Stimulated activated CD4-positive, alpha-beta T cell treated with anti-CD3 and anti-CD28 coated beads, Interleukin-4, amount 100 ng/mL, for 4 hours (primary cell): ENCODE data around the gene WNT9B.
"Not testable (repeated sequence)": the region's sequence is repeated elsewhere in the genome, so short reads cannot be mapped to it uniquely, and the experiment has no call there.

ENCODE experiments used
- DNase-seq, 2 experiments: peaks; one replicate each; pipeline ENCODE4 v3.0.0-alpha.2; 2020

Gene WNT9B

DNA sequence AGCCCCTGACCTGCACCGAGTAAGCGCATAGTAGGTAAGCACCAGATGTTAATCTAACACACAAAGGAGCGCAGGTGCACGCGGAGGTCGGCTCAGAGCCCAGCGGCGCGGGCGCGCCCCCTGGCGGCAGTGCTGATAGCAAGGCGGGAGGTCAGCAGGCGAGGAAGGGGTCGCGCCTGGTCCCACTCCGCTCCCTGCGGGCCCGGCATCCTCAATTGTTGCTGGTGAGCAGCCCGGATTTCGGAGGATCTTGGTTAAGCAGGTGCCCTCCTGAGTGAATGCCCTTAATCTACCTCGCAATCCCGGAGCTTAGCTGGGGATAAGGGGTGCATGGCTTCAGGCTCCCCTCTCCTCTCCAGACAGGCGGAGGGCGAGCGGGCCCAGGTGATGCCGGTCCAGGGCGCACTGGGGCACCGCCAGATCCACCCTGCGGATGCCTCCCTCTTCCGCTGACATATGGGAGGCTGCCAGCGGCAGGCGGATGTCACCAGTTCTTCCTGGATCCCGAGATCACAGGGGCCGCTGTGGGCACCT, 28.9 kb upstream of the WNT9B start:
- peak in 1 of 2 experiments; percentile 34 for DNase-seq

DNA sequence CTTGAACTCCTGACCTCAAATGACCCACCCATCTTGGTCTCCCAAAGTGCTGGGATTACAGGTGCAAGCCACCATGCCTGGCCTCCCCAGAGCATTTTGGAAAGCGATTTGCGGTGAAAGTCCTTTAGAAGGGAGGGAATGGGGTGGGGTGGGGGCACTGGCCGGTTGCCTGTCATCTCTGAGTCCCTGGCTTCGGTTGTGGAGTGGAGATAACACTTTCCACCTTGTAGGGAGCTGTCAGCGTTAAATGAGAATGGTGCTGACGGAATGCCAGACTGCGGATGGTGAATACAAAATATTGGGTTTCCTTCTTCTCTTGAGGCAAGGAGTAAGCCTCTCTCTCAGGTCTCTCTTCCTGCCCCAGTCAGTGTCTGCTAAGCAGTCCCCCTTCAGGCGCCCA, 27.7 kb upstream of the WNT9B start:
- DNase-seq, result no peak

DNA sequence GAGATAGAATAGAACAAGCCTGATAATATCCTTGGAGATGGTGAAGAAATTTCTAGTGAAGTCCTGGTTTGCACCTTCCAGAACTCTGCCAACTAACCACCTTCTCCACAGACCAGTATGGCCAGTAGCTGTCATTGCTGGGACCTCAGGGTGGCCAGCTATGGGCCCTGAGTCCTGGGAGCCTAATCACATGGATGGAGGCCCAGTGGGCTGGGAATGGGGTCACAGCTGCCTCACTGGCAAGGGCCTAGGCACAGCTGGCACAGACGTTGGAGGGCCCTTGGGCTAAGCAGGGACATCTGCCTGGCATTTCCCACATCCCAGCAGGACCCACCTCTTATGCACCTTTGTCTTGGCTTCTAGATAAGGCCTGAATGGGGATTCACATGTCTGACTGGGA, 25.3 kb upstream of the WNT9B start:
- DNase-seq, result no peak

DNA sequence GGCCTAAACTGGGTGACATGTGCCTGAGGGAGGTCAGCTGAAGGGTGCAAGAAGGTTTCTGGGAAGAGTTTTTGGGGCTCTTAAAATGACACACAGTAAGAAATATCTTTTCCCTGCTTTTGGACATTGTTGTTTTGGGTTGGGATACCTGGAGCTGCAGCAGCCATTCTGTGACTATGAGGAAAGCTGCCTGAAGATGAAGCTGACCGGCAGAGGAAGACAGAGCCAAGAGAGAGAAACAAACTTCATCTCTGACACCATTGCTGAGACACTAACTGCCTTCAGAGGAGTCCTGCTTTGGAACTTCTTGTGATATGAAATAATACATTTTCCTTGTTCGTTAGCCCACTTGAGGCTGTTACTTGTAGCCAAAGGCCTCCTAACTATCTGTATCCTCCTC, 24.1 kb upstream of the WNT9B start:
- DNase-seq, result no peak

DNA sequence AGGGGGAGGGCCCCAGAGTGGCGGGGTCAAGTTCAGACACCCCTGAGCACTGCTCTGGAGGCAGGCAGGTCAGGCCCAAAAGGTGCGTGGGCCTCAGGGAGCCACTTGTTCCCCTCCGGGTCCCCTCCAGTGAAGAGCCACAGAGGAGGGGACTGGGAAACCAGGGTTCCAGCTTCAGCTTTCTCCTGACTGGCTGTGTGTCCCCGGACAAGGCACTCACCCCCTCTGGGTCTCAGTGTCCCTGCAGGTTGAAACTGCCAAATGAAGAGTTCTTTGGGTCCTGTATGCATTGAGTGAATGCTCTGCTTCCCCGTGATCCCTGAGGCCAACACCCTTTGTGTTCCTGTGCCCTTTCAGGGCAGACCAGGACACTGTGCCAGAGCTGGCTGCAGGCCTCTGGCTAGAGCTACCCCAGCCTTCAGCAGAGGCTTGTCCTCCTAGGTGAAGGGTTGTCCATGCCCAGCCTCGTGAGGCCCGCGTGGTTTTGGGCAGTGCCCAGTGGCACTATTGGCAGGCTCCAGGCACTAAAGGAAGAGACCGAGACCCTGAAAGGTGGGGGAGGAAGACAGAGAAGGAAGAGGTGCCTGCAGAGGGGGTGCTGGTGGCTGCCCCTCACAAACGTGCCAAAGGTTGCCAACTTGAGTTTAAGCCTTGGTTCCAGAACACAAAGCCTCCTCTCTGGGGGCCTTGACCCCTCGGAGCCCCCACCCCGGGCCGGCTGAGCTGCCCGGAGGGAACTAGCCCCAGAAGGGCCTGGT, 19.6 kb upstream of the WNT9B start:
- no peak for DNase-seq

DNA sequence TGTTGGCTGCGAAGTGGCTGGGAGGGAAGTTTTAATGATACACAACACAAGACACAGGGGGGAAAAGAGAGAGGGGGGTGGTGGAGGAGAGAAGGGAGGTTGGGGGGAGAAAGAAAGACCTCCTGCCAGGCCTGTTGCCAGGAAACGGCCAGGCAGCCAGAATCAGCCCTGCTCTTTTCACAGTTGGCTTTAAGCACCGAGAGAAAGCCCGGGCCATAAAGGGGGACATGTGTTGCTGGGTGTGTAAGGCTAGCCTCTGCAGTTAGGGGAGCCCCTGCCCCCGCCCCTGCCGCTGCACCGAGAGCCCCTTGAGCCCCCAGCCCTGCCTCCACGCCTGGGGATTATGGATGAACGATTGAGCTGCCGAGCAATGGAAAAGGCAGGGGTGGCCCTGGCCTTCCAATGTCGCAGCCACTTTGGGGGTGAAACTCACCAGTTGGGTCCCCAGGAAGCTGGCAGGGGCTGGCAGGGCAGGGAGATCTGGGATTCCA, 19.0 kb upstream of the WNT9B start:
- no peak for DNase-seq

DNA sequence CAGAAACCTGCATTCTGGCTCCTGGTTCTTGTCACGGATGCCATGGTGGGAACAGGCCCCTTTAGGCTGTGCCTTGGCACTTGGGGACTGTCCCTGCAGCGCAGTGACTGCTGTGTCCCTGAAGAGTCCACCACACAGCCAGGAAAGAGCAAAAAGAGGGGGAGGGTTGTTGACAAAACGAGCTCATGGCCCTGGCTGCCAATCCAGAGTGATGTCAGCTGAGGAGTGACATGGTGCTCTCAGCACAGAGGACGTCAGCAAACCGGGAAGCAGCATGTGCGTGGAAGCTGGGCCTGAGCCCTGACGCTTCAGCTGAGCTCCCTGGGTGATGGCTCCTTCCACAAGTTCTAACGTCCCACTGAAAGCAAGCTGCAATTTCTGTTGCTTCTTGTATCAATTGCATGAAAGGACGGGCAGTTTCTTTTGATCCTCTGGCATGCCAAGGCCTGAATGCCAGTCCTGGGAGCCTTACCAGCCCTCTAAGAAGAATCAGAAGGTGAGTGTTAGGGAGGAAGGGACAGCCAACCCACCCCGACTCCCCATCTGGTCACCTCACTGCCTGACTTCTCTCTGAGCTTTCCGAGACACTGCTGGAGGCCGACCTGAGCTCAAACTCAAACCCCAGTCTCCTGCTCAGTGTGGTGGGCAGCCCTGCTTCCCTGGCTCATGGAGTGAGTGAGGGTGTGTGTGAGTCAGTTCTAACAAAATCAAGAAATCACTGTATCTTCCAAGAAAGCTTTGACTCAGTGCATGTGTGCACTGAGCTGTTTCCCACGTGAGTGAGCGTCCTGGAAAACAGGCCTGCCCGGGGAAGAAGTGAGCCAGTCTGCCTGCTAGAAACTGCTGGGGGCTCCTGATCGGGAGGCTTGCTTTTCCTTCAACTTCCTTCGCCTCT, 18.2 kb upstream of the WNT9B start:
- no peak for DNase-seq

DNA sequence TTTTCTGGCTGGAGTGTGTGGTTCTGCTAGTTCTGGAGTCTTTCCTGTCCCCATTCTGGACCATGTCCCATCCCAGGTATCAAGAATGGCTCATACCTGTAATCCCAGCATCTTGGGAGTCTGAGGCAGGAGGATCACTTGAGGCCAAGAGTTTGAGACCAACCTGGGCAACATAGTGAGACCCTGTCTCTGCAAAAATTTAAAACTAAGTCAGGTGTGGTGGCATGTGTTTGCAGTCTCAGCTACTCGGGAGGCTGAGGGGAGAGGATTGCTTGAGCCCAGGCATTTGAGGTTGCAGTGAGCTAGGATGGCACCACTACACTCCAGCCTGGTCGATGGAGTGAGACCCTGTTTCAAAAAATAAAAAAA, 17.6 kb upstream of the WNT9B start:
- DNase-seq, result no peak

DNA sequence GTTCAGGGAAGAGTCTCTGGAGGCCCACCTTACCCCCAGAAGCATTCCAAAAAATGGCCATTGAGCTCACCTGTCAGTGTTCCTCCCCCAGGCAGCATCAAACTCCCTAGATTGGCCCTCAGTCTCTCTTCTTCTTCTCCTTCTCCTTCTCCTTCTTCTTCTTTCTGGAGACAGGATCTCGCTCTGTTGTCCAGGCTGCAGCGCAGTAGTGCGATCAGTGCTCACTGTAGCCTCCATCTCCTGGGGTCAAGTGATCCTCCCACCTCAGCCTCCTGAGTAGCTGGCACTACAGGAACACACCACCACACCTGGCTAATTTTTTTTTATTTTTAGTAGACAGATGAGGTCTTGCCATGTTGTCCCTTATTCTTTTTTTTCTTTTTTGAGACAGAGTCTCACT, 16.5 kb upstream of the WNT9B start:
- DNase-seq, result no peak

DNA sequence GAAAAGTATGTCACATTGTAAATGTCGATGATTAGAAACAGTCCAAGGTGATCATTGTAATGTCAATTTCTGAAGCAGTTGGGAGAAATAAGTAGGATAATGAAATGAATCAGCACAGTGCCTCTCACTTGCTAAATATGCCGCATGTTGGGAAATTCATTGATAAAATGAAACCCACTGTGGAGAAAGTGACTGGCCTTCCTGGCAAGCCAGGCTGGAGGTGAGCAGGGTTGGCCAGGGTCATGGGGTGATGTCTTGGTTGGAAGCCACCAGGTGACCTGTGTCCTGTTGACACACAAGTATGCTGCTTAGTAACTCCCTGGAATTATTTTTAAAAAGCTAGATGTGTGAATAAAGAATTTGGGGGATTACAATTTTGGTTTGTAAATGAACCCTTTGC, 14.9 kb upstream of the WNT9B start:
- DNase-seq, result no peak

DNA sequence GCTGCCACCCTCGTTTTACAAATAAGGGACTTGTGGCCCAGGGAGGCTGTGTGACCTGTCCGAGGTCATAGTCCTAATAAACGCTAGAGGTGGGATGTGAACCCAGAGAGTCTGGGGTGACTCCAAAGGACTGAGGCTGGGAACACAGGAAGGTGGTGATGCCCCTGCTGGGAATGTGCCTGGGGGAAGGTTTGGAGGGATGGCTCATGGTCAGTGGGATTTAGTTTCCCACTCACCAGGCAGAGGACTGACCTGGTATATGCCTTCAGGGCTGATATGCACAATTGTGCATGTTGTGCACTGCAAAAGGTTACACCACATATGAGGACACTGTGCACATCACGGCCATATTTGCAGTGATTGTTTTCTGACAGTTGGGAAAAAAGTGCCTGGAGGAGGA, 13.9 kb upstream of the WNT9B start:
- no peak for DNase-seq

DNA sequence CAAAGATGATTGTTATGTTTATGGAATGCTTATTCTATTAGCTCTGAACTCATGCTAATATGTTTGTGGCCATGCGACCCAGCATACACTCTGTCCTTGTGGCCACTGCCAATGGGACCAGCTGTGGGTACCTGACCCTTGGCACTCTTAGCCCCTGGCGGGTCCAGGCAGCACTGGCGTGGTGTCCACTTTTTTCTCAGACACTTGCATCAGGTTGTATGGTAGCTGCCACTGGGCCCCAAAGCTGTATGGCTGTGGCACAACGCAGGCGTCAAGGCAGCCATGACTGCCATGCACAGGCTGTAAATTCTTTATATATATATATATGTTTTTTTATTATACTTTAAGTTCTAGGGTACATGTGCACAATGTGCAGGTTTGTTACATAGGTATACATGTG, 12.2 kb upstream of the WNT9B start:
- DNase-seq, result no peak

DNA sequence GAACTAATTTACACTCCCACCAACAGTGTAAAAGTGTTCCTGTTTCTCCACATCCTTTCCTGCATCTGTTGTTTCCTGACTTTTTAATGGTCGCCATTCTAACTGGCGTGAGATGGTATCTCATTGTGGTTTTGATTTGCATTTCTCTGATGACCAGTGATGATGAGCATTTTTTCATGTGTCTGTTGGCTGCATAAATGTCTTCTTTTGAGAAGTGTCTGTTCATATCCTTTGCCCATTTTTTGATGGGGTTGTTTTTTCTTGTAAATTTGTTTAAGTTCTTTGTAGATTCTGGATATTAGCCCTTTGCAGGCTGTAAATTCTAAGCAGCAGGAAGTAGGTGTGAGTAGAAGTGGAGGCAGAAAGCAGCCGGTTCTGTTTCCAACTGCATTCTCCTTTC, 10.8 kb upstream of the WNT9B start:
- not testable (repeated sequence) for DNase-seq

DNA sequence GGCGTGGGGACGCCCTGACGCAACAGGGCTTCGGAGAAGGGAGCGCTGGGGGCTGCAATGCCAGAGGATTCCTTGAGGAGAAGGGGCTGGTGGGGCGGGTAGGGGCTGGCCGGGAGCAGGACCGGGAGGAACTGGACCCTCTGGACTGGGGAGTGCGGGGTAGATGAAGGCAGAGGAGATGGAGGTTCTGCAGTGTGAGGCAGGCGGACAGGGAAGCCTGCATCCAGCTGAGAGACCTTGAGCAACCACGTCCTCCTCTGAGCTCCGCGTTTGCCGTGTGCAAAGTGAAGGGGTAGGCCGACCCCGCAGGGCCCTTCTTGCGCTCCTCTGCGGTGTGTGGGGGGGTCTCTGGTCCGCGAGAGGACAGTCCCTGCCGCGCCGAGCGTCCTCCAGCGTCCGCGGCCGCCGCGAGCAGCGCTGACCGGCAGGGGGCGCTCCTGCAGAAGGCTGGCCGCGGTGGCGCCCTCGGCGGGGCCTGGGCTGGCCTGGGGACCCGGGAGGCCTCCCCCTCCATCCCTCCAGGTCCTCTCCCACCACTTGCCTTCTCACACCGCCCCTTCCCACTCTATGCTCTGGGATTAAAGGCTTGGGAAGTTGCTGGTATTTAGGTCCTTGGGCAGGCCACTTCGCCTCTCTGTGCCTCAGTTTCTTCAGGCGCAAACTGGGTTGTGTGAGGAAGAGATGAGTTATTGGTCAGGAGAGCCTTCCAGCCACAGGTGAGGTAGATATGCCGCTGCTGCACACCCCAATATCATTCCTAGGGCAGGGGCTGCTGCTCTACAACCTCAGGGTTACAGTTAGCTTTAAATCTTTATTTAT, 9.6 kb upstream of the WNT9B start:
- DNase-seq, result peak in 1 of 2 experiments; percentile 32

DNA sequence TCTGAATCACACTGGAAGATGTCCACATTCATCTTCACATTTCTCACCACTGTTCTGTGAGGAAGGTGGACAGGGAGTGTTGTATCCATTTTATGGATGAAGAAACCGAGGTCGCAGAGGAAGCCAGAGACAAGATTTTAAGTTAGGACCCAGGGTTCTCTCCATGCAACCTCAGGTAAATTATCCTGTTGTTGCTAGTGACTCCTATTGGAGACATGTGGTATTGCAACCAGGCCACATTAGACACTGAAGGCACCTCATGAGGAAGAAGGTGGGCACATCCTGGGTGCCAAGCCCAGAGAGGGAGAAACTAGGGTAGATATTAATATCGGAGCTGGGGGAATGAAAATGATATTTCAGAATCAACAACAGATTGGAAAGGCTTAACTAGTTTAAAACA, 8.5 kb upstream of the WNT9B start:
- DNase-seq, result no peak

DNA sequence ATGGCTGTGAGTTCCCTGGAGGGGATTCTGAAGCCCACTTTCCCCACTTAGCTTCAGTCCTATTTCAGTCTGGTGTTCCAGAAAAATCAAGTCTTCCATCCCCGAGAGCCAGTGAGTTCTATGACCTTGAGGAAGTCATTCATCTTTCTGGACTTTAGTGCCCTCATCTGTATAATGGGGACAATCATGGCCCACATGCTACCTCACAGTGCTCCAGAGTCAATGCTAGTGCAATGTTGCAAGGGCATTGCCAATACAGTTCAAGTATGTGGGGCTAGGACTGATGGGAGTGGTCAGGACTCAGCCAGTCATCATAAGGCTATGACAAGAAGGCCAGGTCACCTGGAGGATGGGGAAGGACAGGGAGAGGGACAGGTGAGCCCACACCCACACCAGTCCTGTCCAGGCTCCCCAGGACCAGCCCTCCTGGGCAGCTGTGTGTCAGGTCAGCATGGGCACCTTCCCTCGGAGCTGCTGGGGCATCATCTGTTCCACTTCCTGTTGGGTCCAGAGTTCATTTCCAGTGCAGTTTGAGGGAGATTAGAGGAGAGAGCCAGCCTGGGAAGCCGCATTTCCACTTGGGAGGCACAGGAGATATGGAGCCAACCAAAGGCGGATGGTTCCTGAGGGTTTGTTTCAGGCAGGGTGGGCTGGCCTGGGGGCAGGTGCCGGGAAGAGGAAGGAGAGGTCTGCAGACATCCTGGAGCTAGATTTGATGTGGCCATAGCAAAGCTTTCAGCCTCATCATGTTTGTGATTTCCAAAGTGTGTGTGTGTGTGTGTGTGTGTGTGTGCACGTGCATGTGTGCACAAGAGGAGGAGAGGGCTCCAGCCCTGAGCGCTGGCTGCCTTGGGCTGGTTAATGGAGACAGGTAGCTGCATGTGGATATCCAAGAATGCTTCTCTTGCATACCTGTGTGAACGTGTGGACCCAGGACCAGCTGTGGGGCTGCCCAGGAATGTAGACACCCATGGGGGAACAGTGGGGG, 3.9 kb upstream of the WNT9B start:
- no peak for DNase-seq

DNA sequence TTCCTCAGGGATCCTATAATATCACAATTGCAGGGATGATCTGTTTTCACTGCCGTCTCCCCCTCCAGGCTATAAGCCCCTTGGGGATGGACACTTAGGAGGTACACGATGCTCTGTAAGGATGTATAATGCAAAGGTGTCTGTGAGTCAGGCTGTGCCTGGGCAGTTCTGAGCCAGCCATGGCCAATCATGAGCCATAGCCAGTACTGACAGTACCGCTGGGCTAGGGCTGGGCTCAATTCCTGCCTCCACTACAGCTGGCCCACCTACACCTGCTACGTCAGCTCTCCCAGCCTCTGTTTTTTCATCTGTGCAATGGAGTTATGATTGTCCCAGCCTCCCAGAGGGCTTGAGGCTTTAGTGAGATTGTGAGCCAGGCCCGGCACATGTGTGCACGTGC, 2.8 kb upstream of the WNT9B start:
- DNase-seq, result no peak

DNA sequence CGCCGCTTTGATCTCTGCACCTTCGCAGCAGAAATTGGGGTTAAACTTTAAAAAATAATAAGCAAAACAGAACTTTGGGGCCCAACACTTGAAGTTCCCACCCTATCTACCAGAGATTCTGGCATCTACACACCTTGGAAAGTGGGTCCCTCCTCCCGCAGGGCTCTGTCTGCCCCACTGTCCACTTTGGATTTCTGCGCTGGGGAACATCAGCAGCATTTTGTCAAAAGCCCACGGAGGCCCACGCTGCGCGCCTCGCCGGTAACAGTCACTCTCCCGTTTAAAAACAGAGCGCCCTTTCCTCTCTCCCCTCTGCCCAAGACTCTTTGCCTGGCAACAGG, 725 bp upstream of the WNT9B start:
- no peak for DNase-seq

DNA sequence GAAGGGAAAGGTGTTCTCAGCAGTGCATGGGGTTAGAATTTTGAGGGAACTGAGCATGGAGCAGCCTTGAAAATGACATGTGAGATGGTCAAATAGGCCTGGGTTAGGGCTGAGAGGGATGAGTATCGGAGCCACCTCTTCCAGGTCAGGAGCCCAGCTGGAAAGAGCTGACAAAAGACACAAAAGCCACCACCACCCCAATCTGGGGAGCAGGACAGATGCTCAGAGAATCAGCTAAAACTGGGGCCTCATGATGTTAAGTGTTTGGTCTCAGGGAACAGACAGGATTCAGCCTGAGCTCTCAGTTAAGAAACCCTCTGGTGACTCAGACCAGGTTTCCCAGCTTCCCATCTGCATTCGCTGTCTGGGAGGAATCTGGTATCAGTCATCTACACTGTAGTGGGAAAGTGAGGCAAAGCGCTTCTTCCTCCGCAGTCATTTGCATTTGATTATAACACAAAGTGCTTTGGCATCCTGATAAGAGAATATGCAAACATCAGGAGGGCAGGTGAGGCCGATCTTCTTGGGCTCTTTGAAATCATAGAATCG, 2.6 kb downstream of the WNT9B start:
- DNase-seq, result no peak

DNA sequence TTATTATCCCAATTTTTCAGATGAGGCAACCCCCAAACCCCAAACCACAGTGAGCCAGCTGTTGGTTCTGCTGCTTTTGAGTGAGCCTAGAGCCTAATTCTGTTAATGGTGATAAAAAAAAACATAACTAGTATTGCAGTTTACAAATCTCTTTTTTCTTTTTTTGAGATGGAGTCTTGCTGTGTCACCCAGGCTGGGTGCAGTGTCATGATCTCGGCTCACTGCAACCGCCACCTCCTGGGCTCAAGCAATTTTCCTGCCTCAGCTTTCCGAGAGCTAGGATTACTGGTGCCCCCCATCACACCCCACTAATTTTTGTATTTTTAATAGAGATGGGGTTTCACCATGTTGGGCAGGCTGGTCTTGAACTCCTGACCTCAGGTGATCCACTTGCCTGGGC, 3.1 kb downstream of the WNT9B start:
- DNase-seq, result no peak

DNA sequence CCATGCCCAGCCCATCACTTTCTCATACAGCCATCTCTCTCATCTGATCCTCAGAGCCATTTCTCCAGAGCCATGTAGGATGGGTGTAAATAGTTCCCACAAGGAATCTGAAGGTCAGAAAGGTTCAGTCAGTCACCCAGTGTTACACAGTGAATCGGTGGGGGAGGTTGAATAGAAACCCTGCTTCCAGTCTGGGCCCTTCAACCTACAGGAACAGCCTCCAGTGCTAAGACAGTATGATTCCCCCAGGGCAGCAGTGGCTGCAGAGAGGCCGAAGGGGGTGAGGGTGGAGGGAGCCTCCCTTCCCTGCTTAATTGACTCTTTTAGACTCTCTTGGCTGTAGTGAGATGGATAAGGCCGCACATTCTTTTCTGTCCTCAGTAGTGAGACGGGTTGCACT, 3.6 kb downstream of the WNT9B start:
- no peak for DNase-seq

DNA sequence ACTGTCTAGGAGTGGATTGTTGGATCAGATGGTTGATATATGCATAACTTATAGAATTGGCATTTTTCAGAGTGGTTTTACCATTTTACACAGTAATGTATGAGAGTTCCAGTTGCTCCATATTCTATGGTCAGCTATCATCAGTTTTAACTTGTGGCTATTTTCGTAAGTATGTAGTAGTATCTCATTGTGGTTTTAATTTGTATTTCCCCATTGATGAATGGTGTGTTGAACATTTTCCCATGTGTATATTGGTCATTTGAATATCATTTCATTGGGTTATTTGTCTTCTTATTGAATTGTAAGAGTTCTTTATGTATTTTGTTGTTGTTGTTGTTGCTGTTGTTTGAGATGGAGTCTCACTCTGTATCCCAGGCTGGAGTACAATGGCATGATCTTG, 6.2 kb downstream of the WNT9B start:
- DNase-seq, result no peak
